ENCODE data around the gene SCGN.

Gene SCGN

GRCh38 chr6:25652007-25652515 is at the start of gene SCGN:
Gene SCGN, plus strand, starts transcription at chr6:25652215. Its CDS starts 189 bp downstream, at chr6:25652404.
- DNase-seq, result peak in 2 of 4 experiments; percentile 4 to 10

GRCh38 chr6:25602674-25602982 is 49.4 kb upstream of the SCGN start:
- DNase-seq, result no peak

- no peak for DNase-seq
Measured at GRCh38 chr6:25603251-25603650, 48.8 kb upstream of the SCGN start.

- no peak for DNase-seq
Measured at GRCh38 chr6:25606151-25606550, 45.9 kb upstream of the SCGN start.

- no peak for DNase-seq
Measured at GRCh38 chr6:25608558-25609174, 43.3 kb upstream of the SCGN start.

GRCh38 chr6:25612666-25613065 is 39.3 kb upstream of the SCGN start:
- no peak for DNase-seq

GRCh38 chr6:25613415-25613814 is 38.6 kb upstream of the SCGN start:
- no peak for DNase-seq

- DNase-seq, result no peak
Measured at GRCh38 chr6:25614052-25614451, 38.0 kb upstream of the SCGN start.

GRCh38 chr6:25615471-25615870 is 36.5 kb upstream of the SCGN start:
- no peak for DNase-seq

- no peak for DNase-seq
Measured at GRCh38 chr6:25617997-25618396, 34.0 kb upstream of the SCGN start.

- no peak for DNase-seq
Measured at GRCh38 chr6:25619217-25619616, 32.8 kb upstream of the SCGN start.

- DNase-seq, result no peak
Measured at GRCh38 chr6:25620391-25620790, 31.6 kb upstream of the SCGN start.

GRCh38 chr6:25623065-25623464 is 28.9 kb upstream of the SCGN start:
- no peak for DNase-seq

GRCh38 chr6:25623879-25624278 is 28.1 kb upstream of the SCGN start:
- no peak for DNase-seq

- no peak for DNase-seq
Measured at GRCh38 chr6:25627001-25627400, 25.0 kb upstream of the SCGN start.

GRCh38 chr6:25628471-25629197 is 23.4 kb upstream of the SCGN start:
- DNase-seq, result no peak

- DNase-seq, result no peak
Measured at GRCh38 chr6:25629198-25629576, 22.8 kb upstream of the SCGN start.

- DNase-seq, result no peak
Measured at GRCh38 chr6:25630508-25631278, 21.3 kb upstream of the SCGN start.

- DNase-seq, result no peak
Measured at GRCh38 chr6:25635886-25636317, 16.1 kb upstream of the SCGN start.

GRCh38 chr6:25637211-25637610 is 14.8 kb upstream of the SCGN start:
- DNase-seq, result no peak

GRCh38 chr6:25637960-25638434 is 14.0 kb upstream of the SCGN start:
- DNase-seq, result no peak

- no peak for DNase-seq
Measured at GRCh38 chr6:25639653-25640052, 12.4 kb upstream of the SCGN start.

GRCh38 chr6:25640446-25640845 is 11.6 kb upstream of the SCGN start:
- no peak for DNase-seq

GRCh38 chr6:25640891-25641290 is 11.1 kb upstream of the SCGN start:
- no peak for DNase-seq

All from activated CD4-positive, CD25-positive, alpha-beta regulatory T cell (primary cell).